HepG2 (cell line): ENCODE results near the gene CCNB1. TPM values are rescaled to one million over a fixed set of nuclear protein-coding genes. Genes with fewer than 3 reads are reported as not detected.

Experiments
- ATF5 ChIP-seq: sonication (generic); formaldehyde crosslinking; IDR thresholded peaks from 2 replicates; pipeline ENCODE4 v1.4.0; 2020; ENCODE audit warnings: mild to moderate bottlenecking, low read depth, missing genetic modification reagents
- CHCHD3 ChIP-seq: sonication (generic); formaldehyde crosslinking; IDR thresholded peaks from 2 replicates; pipeline ENCODE4 v1.8.0; 2022; ENCODE audit warnings: mild to moderate bottlenecking, missing genetic modification reagents, moderate library complexity
- DNMT3B ChIP-seq: conservative IDR thresholded peaks from 2 replicates; pipeline ENCODE4 v1.6.1; 2016; ENCODE audit warnings: missing biosample characterization, control low read depth
- DPF2 ChIP-seq: sonication (generic); formaldehyde crosslinking; IDR thresholded peaks from 2 replicates; pipeline ENCODE4 v1.4.0; 2020; ENCODE audit warnings: mild to moderate bottlenecking, low read depth, missing genetic modification reagents, borderline replicate concordance
- JUND ChIP-seq: sonication (generic); formaldehyde crosslinking; IDR thresholded peaks from 2 replicates; pipeline ENCODE4 v1.8.0; 2022; ENCODE audit warnings: mild to moderate bottlenecking, missing genetic modification reagents
- KAT7 ChIP-seq: IDR thresholded peaks from 2 replicates; pipeline ENCODE4 v1.6.1; 2018; ENCODE audit warnings: borderline replicate concordance, missing compliant biosample characterization
- KLF15 ChIP-seq: sonication (generic); formaldehyde crosslinking; IDR thresholded peaks from 2 replicates; pipeline ENCODE4 v1.8.1; 2023; ENCODE audit warnings: borderline replicate concordance, mild to moderate bottlenecking, inconsistent platforms, missing genetic modification reagents, mixed read lengths
- MXD4 ChIP-seq: IDR thresholded peaks from 2 replicates; pipeline ENCODE4 v1.6.1; 2016; ENCODE audit warnings: mild to moderate bottlenecking, missing biosample characterization, missing genetic modification reagents
- SIN3A ChIP-seq: IDR thresholded peaks from 2 replicates; pipeline ENCODE4 v1.6.1; 2011; ENCODE audit warnings: low read depth, mild to moderate bottlenecking, control low read depth, low read length, borderline replicate concordance
- TAF15 ChIP-seq: fragments of 200-400 bp; formaldehyde crosslinking; IDR thresholded peaks from one replicate; pipeline ENCODE4 v1.6.1; 2018; ENCODE audit warnings: mild to moderate bottlenecking, low read depth, low read length; ENCODE audit not compliant: poor library complexity, severe bottlenecking
- TCF12 ChIP-seq, 2 experiments: fragments of 450-650 bp in 1 of 2; sonication (generic) in 1 of 2; formaldehyde crosslinking in 1 of 2; IDR thresholded peaks; 2 replicates each; pipeline versions ENCODE4 v1.6.1 to v1.8.0; 2017 to 2022; ENCODE audit warnings: antibody characterized with exemption in 1 of 2, mild to moderate bottlenecking in 1 of 2, missing genetic modification reagents in 1 of 2, moderate library complexity in 1 of 2
- XBP1 ChIP-seq: sonication (generic); formaldehyde crosslinking; IDR thresholded peaks from 2 replicates; pipeline ENCODE4 v1.5.0; 2020; ENCODE audit warnings: missing genetic modification reagents
- ZKSCAN1 ChIP-seq: fragments of 150-350 bp; IDR thresholded peaks from 2 replicates; pipeline ENCODE4 v1.6.1; 2014; ENCODE audit warnings: low read length
- ZNF256 ChIP-seq: sonication (generic); formaldehyde crosslinking; conservative IDR thresholded peaks from 2 replicates; pipeline ENCODE4 v1.4.0; 2020; ENCODE audit warnings: missing genetic modification reagents
- ZNF644 ChIP-seq: IDR thresholded peaks from 2 replicates; pipeline ENCODE4 v1.6.1; 2016; ENCODE audit warnings: low read depth
- polyA plus RNA-seq, 8 experiments: library from polyadenylated mRNA; depleted of rRNA in 3 of 8; stranded (reverse) in 7 of 8; unstranded in 1 of 8; fragments of >200 nt; fragmentation: Illumina TruSeq in 4 of 8; extraction: Trizol in 4 of 8; gene quantifications; 2 replicates each; pipeline versions ENCODE4 v1.2.1 to v1.2.3, GENCODE V29; 2011 to 2016; ENCODE audit warnings: low read depth in 4 of 8, missing spikeins in 1 of 8, mixed read lengths in 1 of 8; ENCODE audit not compliant: insufficient read depth in 1 of 8
- total RNA-seq, 5 experiments: library from RNA; depleted of rRNA; stranded (reverse); fragments of >200 nt; fragmentation: Illumina TruSeq; extraction: Trizol; gene quantifications; 2 replicates each; pipeline ENCODE4 v1.2.3, GENCODE V29; 2016; ENCODE audit warnings: low read depth in 1 of 5
- TF ChIP-seq, protein P1 (sequence below): sonication (generic); formaldehyde crosslinking; IDR thresholded peaks from 2 replicates; pipeline ENCODE4 v1.8.1; 2023; ENCODE audit warnings: missing genetic modification reagents, mild to moderate bottlenecking, borderline replicate concordance
- TF ChIP-seq, protein P2 (sequence below): sonication (generic); formaldehyde crosslinking; IDR thresholded peaks from 2 replicates; pipeline ENCODE4 v1.4.0; 2020; ENCODE audit warnings: missing genetic modification reagents, borderline replicate concordance
- TF ChIP-seq, protein P3 (sequence below): sonication (generic); formaldehyde crosslinking; IDR thresholded peaks from 2 replicates; pipeline ENCODE4 v1.5.0; 2020; ENCODE audit warnings: missing genetic modification reagents, mild to moderate bottlenecking, borderline replicate concordance

CCNB1 gene
- total and polyA plus RNA-seq, 2 of the 13 experiments (the other 11 are each of a cell fraction or from before 2014, with no cell fraction given) = 82.3 to 316 TPM

- peak; percentile 40; the same call in 1 of the 2 replicates for TF ChIP-seq JUND (CRISPR knock-in tag)
- no peak for TF ChIP-seq ZKSCAN1
- no peak for TF ChIP-seq KAT7 (CRISPR knock-in tag)
- TF ChIP-seq ZNF644 (CRISPR knock-in tag) = 0 out of 2 replicates have a peak, but pooled peaks have one; percentile 42
- TF ChIP-seq DNMT3B = no peak
- TF ChIP-seq SIN3A = no peak
- no peak for TF ChIP-seq TAF15
- TF ChIP-seq KLF15 (CRISPR knock-in tag) = no peak
- no peak for TF ChIP-seq ZNF256 (CRISPR knock-in tag)
- TF ChIP-seq ATF5 (CRISPR knock-in tag) = no peak
- TF ChIP-seq DPF2 (CRISPR knock-in tag) = peak; percentile 26
- no peak for TF ChIP-seq XBP1
- TF ChIP-seq, protein P1, sequence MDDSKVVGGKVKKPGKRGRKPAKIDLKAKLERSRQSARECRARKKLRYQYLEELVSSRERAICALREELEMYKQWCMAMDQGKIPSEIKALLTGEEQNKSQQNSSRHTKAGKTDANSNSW (CRISPR knock-in tag) = no peak
- no peak for TF ChIP-seq TCF12 (IDR thresholded peaks at IDR 0.05)
- no peak for TF ChIP-seq TCF12 (CRISPR knock-in tag; IDR thresholded peaks at IDR 0.05)
- TF ChIP-seq, protein P2, sequence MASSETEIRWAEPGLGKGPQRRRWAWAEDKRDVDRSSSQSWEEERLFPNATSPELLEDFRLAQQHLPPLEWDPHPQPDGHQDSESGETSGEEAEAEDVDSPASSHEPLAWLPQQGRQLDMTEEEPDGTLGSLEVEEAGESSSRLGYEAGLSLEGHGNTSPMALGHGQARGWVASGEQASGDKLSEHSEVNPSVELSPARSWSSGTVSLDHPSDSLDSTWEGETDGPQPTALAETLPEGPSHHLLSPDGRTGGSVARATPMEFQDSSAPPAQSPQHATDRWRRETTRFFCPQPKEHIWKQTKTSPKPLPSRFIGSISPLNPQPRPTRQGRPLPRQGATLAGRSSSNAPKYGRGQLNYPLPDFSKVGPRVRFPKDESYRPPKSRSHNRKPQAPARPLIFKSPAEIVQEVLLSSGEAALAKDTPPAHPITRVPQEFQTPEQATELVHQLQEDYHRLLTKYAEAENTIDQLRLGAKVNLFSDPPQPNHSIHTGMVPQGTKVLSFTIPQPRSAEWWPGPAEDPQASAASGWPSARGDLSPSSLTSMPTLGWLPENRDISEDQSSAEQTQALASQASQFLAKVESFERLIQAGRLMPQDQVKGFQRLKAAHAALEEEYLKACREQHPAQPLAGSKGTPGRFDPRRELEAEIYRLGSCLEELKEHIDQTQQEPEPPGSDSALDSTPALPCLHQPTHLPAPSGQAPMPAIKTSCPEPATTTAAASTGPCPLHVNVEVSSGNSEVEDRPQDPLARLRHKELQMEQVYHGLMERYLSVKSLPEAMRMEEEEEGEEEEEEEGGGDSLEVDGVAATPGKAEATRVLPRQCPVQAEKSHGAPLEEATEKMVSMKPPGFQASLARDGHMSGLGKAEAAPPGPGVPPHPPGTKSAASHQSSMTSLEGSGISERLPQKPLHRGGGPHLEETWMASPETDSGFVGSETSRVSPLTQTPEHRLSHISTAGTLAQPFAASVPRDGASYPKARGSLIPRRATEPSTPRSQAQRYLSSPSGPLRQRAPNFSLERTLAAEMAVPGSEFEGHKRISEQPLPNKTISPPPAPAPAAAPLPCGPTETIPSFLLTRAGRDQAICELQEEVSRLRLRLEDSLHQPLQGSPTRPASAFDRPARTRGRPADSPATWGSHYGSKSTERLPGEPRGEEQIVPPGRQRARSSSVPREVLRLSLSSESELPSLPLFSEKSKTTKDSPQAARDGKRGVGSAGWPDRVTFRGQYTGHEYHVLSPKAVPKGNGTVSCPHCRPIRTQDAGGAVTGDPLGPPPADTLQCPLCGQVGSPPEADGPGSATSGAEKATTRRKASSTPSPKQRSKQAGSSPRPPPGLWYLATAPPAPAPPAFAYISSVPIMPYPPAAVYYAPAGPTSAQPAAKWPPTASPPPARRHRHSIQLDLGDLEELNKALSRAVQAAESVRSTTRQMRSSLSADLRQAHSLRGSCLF (CRISPR knock-in tag) = no peak
- no peak for TF ChIP-seq CHCHD3 (CRISPR knock-in tag)
- TF ChIP-seq MXD4 = no peak
- TF ChIP-seq, protein P3, sequence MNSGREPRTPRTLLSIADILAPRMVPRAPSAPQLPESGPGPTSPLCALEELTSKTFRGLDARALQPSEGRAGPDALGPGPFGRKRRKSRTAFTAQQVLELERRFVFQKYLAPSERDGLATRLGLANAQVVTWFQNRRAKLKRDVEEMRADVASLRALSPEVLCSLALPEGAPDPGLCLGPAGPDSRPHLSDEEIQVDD (CRISPR knock-in tag) = no peak
Measured at GRCh38 chr5:69213513-69214215, 46.7 kb downstream of the CCNB1 start (continued).
